Choroid plexus epithelial cell (primary cell): ENCODE results near the gene FGR.
A peak's percentile ranks its signal among the peaks of the same experiment; 100 is the strongest.

ENCODE experiments used
- DNase-seq: peaks from one replicate; pipeline ENCODE4 v3.0.0-alpha.2; 2010; ENCODE audit warnings: low read depth
- H3K4me3 ChIP-seq: 2 replicates; pipeline ENCODE4 v1.5.1; 2011; ENCODE audit warnings: low read depth, mild to moderate bottlenecking, control low read depth, low read length, moderate library complexity
- TF ChIP-seq, protein P1 (sequence below): conservative IDR thresholded peaks from 2 replicates; pipeline ENCODE4 v1.5.1; 2011; ENCODE audit warnings: low read depth, mild to moderate bottlenecking, control low read depth, inconsistent platforms, low read length, moderate library complexity

Gene FGR

GRCh38 chr1:27671964-27672749, 37.2 kb upstream of the FGR start, which contains the start of gene IFI6:
Gene IFI6, minus strand, starts transcription at chr1:27672192. Its CDS starts 2,878 bp downstream, at chr1:27669314.
- TF ChIP-seq, protein P1, sequence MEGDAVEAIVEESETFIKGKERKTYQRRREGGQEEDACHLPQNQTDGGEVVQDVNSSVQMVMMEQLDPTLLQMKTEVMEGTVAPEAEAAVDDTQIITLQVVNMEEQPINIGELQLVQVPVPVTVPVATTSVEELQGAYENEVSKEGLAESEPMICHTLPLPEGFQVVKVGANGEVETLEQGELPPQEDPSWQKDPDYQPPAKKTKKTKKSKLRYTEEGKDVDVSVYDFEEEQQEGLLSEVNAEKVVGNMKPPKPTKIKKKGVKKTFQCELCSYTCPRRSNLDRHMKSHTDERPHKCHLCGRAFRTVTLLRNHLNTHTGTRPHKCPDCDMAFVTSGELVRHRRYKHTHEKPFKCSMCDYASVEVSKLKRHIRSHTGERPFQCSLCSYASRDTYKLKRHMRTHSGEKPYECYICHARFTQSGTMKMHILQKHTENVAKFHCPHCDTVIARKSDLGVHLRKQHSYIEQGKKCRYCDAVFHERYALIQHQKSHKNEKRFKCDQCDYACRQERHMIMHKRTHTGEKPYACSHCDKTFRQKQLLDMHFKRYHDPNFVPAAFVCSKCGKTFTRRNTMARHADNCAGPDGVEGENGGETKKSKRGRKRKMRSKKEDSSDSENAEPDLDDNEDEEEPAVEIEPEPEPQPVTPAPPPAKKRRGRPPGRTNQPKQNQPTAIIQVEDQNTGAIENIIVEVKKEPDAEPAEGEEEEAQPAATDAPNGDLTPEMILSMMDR: peak; percentile 58
- H3K4me3 ChIP-seq: peak within 1 kb of the TSS; percentile 64
- peak; percentile 98 for DNase-seq

DNA sequence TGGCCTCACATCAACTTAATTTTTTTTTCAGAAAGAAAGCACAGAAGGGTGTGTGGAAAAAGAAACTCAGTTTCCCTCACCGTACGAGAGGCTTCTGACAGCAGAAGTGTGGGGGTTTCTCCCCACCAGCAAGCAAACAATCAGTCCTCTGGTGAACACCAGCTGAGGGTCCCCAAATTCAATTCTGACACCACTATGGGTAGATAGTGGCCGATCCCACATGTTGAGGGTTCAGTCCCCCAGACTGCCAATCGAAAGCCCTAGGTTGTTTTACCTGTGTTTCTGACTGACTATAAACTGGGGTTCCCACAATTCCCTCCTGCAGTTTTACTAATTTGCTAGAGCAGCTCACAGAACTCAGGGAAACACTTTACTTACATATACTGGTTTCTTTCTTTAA, 34.9 kb upstream of the FGR start:
- no peak for DNase-seq
- TF ChIP-seq, protein P1: no peak
- no peak overlapping the region for H3K4me3 ChIP-seq

DNA sequence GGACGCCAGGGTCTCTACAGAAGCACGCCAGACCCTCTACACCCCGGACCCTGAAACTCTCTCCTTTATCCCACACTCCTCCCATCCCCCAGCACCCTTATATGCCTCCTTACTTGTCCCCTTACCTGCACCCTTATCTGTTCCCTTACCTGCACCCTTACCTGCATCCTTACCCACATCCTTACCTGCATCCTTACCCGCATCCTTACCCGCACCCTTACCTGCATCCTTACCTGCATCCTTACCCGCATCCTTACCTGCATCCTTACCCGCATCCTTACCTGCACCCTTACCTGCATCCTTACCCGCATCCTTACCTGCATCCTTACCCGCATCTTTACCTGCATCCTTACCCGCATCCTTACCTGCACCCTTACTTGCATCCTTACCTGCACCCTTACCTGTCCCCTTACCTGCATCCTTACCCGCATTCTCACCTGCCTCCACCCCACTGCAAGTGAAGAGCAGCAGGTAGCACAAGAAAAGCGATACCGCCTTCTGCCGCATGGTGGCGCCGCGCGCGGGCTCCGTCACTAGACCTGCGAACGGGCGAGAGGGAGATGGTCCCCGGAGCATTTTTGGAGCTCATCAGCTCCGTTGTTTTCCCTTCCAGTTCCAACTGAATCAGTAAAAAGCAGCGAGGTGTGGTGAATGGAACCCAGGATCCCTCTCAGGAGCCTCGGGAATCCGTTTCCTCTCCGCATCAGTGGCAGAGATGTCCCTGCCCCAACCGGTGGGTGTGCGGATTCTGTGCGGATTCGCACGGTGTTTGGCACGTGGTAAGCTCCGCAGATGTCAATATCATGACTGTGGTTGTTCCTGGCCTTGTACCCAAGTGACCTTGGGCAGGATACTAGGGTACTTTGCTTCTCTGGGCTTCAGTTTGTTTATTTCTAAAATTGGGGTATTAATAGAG, 34.1 kb upstream of the FGR start:
- DNase-seq: peak; percentile 67
- H3K4me3 ChIP-seq: peak overlapping the region; percentile 55
- TF ChIP-seq, protein P1: peak; percentile 96

- DNase-seq: no peak
- TF ChIP-seq, protein P1: no peak
- no peak overlapping the region for H3K4me3 ChIP-seq
Observed at GRCh38 chr1:27668121-27668807, 33.3 kb upstream of the FGR start.

- no peak overlapping the region for H3K4me3 ChIP-seq
- DNase-seq: no peak
- TF ChIP-seq, protein P1: no peak
Observed at GRCh38 chr1:27666791-27667254, 31.8 kb upstream of the FGR start.

- no peak for DNase-seq
- no peak overlapping the region for H3K4me3 ChIP-seq
- TF ChIP-seq, protein P1: no peak
Observed at GRCh38 chr1:27666294-27666693, 31.3 kb upstream of the FGR start.
